ENCODE results near the gene SLC7A1.

- no peak for TF ChIP-seq ZBTB43 (CRISPR knock-in tag; IDR thresholded peaks at IDR 0.05)
- TF ChIP-seq, protein P1, sequence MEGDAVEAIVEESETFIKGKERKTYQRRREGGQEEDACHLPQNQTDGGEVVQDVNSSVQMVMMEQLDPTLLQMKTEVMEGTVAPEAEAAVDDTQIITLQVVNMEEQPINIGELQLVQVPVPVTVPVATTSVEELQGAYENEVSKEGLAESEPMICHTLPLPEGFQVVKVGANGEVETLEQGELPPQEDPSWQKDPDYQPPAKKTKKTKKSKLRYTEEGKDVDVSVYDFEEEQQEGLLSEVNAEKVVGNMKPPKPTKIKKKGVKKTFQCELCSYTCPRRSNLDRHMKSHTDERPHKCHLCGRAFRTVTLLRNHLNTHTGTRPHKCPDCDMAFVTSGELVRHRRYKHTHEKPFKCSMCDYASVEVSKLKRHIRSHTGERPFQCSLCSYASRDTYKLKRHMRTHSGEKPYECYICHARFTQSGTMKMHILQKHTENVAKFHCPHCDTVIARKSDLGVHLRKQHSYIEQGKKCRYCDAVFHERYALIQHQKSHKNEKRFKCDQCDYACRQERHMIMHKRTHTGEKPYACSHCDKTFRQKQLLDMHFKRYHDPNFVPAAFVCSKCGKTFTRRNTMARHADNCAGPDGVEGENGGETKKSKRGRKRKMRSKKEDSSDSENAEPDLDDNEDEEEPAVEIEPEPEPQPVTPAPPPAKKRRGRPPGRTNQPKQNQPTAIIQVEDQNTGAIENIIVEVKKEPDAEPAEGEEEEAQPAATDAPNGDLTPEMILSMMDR (IDR thresholded peaks at IDR 0.05), result no peak
- no peak for TF ChIP-seq MLX (CRISPR knock-in tag; IDR thresholded peaks at IDR 0.05)
- no peak for TF ChIP-seq CREB1 (CRISPR knock-in tag; IDR thresholded peaks at IDR 0.05)
- TF ChIP-seq, protein P2, sequence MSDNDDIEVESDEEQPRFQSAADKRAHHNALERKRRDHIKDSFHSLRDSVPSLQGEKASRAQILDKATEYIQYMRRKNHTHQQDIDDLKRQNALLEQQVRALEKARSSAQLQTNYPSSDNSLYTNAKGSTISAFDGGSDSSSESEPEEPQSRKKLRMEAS (CRISPR knock-in tag; IDR thresholded peaks at IDR 0.05), result no peak
- TF ChIP-seq FOXP1 (CRISPR knock-in tag; IDR thresholded peaks at IDR 0.05; ENCODE audit: borderline replicate concordance), result no peak
- TF ChIP-seq JAZF1 (CRISPR knock-in tag; IDR thresholded peaks at IDR 0.05), result no peak
- no peak for TF ChIP-seq ZNF532 (CRISPR knock-in tag; IDR thresholded peaks at IDR 0.05; ENCODE audit: borderline replicate concordance)
- TF ChIP-seq, protein P3, sequence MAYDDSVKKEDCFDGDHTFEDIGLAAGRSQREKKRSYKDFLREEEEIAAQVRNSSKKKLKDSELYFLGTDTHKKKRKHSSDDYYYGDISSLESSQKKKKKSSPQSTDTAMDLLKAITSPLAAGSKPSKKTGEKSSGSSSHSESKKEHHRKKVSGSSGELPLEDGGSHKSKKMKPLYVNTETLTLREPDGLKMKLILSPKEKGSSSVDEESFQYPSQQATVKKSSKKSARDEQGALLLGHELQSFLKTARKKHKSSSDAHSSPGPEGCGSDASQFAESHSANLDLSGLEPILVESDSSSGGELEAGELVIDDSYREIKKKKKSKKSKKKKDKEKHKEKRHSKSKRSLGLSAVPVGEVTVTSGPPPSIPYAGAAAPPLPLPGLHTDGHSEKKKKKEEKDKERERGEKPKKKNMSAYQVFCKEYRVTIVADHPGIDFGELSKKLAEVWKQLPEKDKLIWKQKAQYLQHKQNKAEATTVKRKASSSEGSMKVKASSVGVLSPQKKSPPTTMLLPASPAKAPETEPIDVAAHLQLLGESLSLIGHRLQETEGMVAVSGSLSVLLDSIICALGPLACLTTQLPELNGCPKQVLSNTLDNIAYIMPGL (CRISPR knock-in tag; IDR thresholded peaks at IDR 0.05), result no peak
- no peak for TF ChIP-seq USF2 (CRISPR knock-in tag; IDR thresholded peaks at IDR 0.05)
- no peak for TF ChIP-seq ESRRA (CRISPR knock-in tag; IDR thresholded peaks at IDR 0.05; ENCODE audit: borderline replicate concordance)
- TF ChIP-seq NR3C1 (CRISPR knock-in tag; conservative IDR thresholded peaks at IDR 0.05; ENCODE audit: low read depth), result no peak
- TF ChIP-seq ZNF121 (CRISPR knock-in tag; IDR thresholded peaks at IDR 0.05), result no peak
- TF ChIP-seq, protein P4, sequence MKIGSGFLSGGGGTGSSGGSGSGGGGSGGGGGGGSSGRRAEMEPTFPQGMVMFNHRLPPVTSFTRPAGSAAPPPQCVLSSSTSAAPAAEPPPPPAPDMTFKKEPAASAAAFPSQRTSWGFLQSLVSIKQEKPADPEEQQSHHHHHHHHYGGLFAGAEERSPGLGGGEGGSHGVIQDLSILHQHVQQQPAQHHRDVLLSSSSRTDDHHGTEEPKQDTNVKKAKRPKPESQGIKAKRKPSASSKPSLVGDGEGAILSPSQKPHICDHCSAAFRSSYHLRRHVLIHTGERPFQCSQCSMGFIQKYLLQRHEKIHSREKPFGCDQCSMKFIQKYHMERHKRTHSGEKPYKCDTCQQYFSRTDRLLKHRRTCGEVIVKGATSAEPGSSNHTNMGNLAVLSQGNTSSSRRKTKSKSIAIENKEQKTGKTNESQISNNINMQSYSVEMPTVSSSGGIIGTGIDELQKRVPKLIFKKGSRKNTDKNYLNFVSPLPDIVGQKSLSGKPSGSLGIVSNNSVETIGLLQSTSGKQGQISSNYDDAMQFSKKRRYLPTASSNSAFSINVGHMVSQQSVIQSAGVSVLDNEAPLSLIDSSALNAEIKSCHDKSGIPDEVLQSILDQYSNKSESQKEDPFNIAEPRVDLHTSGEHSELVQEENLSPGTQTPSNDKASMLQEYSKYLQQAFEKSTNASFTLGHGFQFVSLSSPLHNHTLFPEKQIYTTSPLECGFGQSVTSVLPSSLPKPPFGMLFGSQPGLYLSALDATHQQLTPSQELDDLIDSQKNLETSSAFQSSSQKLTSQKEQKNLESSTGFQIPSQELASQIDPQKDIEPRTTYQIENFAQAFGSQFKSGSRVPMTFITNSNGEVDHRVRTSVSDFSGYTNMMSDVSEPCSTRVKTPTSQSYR (CRISPR knock-in tag; IDR thresholded peaks at IDR 0.05), result no peak
These were observed 56.8 kb downstream of the SLC7A1 start for GRCh38 chr13:29538652-29539040.

All from WTC11 (cell line).